ENCODE data around the gene GPR42. TPM values are rescaled to one million over a fixed set of nuclear protein-coding genes. Genes with fewer than 3 reads are reported as not detected.

GPR42 gene
- total and polyA plus RNA-seq, 2 experiments from 2014 or later: not detected

DNA sequence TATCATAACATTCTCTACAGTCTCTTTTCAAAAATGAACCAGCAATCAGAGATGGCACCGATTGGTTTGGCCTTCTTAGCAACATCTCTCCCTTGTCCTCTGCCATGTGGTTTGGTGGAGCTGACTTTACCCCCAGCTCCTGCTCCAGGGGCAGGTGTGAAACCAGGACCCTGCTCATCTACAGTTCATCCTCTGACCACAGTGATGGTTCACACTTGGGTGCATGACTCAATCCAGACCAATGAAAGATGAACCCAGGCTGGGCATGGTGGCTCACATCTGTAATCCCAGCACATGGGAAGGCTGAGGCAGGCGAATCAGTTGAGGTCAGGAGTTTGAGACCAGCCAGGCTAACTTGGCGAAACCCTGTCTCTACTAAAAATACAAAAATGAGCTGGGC is 43.6 kb downstream of the GPR42 start:
- Histone ChIP-seq H2AFZ (no peak overlapping the region), H3K4me3 (no peak overlapping the region), H3K79me2 (no peaks in the 10 kb centered on the region), H3K4me1 (ENCODE audit: insufficient read depth) (no peaks in the 10 kb centered on the region), H3K27me3 (peaks cover 6% of the 10 kb centered on the region), H3K4me2 (no peak overlapping the region), H3K9me3 (ENCODE audit: low read depth) (no peaks in the 10 kb centered on the region), H3K36me3 (replicated peaks; ENCODE audit: insufficient read depth, low read depth) (no peaks in the 10 kb centered on the region), H3K27ac (no peak overlapping the region), H4K20me1 (ENCODE audit: insufficient read depth, poor library complexity, severe bottlenecking) (no peaks in the 10 kb centered on the region), H3K9me2 (replicated peaks; ENCODE audit: insufficient read depth) (no peaks in the 10 kb centered on the region)
- no peak for DNase-seq (ENCODE audit: low spot score)
- 92% methylated on average over 3 of the region's 3 CpGs for WGBS (ENCODE audit: low lambda C conversion rate, missing lambda C conversion rate)
- TF ChIP-seq, protein P1, sequence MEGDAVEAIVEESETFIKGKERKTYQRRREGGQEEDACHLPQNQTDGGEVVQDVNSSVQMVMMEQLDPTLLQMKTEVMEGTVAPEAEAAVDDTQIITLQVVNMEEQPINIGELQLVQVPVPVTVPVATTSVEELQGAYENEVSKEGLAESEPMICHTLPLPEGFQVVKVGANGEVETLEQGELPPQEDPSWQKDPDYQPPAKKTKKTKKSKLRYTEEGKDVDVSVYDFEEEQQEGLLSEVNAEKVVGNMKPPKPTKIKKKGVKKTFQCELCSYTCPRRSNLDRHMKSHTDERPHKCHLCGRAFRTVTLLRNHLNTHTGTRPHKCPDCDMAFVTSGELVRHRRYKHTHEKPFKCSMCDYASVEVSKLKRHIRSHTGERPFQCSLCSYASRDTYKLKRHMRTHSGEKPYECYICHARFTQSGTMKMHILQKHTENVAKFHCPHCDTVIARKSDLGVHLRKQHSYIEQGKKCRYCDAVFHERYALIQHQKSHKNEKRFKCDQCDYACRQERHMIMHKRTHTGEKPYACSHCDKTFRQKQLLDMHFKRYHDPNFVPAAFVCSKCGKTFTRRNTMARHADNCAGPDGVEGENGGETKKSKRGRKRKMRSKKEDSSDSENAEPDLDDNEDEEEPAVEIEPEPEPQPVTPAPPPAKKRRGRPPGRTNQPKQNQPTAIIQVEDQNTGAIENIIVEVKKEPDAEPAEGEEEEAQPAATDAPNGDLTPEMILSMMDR (IDR thresholded peaks at IDR 0.05; ENCODE audit: poor library complexity): no peak
- TF ChIP-seq EZH2 (IDR thresholded peaks at IDR 0.05; ENCODE audit: borderline replicate concordance): no peak
- TF ChIP-seq EZH2phosphoT487 (IDR thresholded peaks at IDR 0.05; ENCODE audit: low read depth, severe bottlenecking, unreplicated experiment): no peak

DNA sequence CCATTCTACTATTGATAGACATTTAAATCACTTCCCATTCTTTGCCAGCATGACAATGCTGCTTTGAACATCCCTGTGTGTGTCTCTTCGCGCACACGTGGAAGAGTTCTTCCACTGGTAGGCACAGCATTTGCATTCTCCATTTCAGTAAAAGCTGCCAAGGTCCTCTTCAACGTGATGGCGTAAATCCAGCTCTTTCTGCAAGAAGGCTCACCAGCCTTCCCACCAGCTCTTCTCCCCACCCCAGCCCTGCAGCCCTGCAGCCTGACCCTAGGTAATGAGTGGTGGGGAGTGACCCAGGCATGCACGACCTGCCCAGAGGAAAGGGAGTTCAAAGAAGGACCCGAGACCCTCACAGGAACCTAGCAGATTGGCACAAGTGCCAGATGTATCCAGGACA is 45.5 kb downstream of the GPR42 start:
- DNase-seq (ENCODE audit: low spot score): no peak
- 88% methylated on average over 7 of the region's 7 CpGs for WGBS (ENCODE audit: low lambda C conversion rate, missing lambda C conversion rate)
- no peaks in the 10 kb centered on the region for H3K9me3 ChIP-seq (ENCODE audit: low read depth)
- H3K4me1 ChIP-seq (ENCODE audit: insufficient read depth): peaks cover 4% of the 10 kb centered on the region
- H3K27me3 ChIP-seq: peaks cover 6% of the 10 kb centered on the region
- H3K36me3 ChIP-seq (replicated peaks; ENCODE audit: insufficient read depth, low read depth): no peaks in the 10 kb centered on the region
- H3K27ac ChIP-seq: no peak overlapping the region
- H4K20me1 ChIP-seq (ENCODE audit: insufficient read depth, poor library complexity, severe bottlenecking): no peaks in the 10 kb centered on the region
- no peak overlapping the region for H3K4me3 ChIP-seq
- H3K4me2 ChIP-seq: no peak overlapping the region
- no peak for TF ChIP-seq EZH2phosphoT487 (IDR thresholded peaks at IDR 0.05; ENCODE audit: low read depth, severe bottlenecking, unreplicated experiment)
- TF ChIP-seq, protein P1 (IDR thresholded peaks at IDR 0.05; ENCODE audit: poor library complexity): no peak
- TF ChIP-seq EZH2 (IDR thresholded peaks at IDR 0.05; ENCODE audit: borderline replicate concordance): no peak
- no peaks in the 10 kb centered on the region for H3K79me2 ChIP-seq
- H3K9me2 ChIP-seq (replicated peaks; ENCODE audit: insufficient read depth): no peaks in the 10 kb centered on the region
- H2AFZ ChIP-seq: no peak overlapping the region

DNA sequence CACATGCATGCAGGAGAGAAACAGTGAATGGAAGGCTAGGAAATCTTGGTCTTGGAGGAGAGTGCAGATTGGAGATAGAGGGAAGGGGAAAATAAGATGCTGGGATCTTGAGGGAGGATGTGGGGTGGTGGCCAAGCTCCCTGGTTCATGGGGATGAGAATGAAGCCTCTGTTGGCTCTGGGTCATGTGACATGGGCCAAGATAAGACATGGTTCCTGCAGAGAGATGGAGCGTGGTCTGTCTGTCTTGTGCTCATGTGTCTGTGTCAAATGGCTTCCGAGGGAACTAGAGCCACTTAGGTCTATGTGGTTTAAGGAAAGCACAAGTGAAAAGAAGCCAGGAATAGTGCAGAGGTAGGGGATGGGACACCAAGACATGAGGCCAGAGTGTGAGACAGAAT is 46.4 kb downstream of the GPR42 start:
- Histone ChIP-seq H3K4me2 (no peak overlapping the region), H2AFZ (no peak overlapping the region), H3K4me3 (no peak overlapping the region), H3K79me2 (no peaks in the 10 kb centered on the region), H3K27ac (no peak overlapping the region), H3K36me3 (replicated peaks; ENCODE audit: insufficient read depth, low read depth) (no peaks in the 10 kb centered on the region), H4K20me1 (ENCODE audit: insufficient read depth, poor library complexity, severe bottlenecking) (no peaks in the 10 kb centered on the region), H3K9me3 (ENCODE audit: low read depth) (no peaks in the 10 kb centered on the region), H3K4me1 (ENCODE audit: insufficient read depth) (peaks cover 4% of the 10 kb centered on the region), H3K27me3 (peaks cover 6% of the 10 kb centered on the region), H3K9me2 (replicated peaks; ENCODE audit: insufficient read depth) (no peaks in the 10 kb centered on the region)
- WGBS (ENCODE audit: low lambda C conversion rate, missing lambda C conversion rate): 93% methylated on average over 2 of the region's 2 CpGs
- TF ChIP-seq EZH2 (IDR thresholded peaks at IDR 0.05; ENCODE audit: borderline replicate concordance) (no peak), EZH2phosphoT487 (IDR thresholded peaks at IDR 0.05; ENCODE audit: low read depth, severe bottlenecking, unreplicated experiment) (no peak)
- TF ChIP-seq, protein P1 (IDR thresholded peaks at IDR 0.05; ENCODE audit: poor library complexity): no peak
- no peak for DNase-seq (ENCODE audit: low spot score)

Data from hepatocyte (in vitro differentiated cells).